ENCODE measurements around the gene MED15.

DNA sequence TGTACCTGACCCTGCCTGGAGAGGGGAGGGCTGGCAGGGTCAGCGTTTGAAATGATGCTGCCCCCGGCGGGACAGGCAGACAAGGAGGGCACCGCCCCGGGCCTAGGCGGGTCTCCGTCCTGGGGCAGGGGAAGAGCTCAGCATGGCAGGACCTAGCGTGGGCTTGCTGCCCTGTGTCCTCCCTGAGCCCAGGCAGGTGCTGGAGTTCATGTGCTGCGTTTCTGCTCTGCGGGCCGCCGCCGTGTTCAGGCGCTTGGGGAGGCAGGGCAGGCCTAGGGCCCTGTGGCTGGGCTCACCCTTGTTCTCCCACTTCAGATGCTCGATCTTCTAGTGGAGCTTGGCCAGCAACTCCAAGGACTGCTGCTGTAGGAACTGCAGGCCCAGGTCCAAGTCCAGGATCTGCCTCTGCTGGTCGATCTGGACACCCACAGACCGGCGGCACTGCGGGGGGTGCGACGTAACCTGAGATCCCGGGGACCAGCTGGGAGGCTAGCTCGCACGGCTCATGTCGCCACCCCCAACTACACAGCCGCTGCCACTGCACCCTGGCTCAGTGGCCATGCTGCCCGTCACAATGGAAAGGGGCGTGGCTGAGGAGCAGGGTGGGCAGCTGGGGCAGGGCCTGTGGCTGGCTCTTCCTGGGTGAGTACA is 84.4 kb downstream of the MED15 start:
- TF ChIP-seq CEBPB (IDR thresholded peaks at IDR 0.05; ENCODE audit: low read depth, low read length) (no peak), POLR2A (IDR thresholded peaks at IDR 0.05; ENCODE audit: low read depth, low read length) (no peak), RAD21 (IDR thresholded peaks at IDR 0.05; ENCODE audit: low read length) (no peak), SMC3 (IDR thresholded peaks at IDR 0.05; ENCODE audit: low read depth, low read length) (no peak), RFX5 (IDR thresholded peaks at IDR 0.05; ENCODE audit: low read depth, low read length) (no peak), CHD1 (IDR thresholded peaks at IDR 0.05; ENCODE audit: low read depth, low read length) (no peak), MAZ (IDR thresholded peaks at IDR 0.05; ENCODE audit: borderline replicate concordance, low read depth, low read length) (no peak), NFE2L2 (IDR thresholded peaks at IDR 0.05; ENCODE audit: low read depth, low read length) (no peak), MXI1 (IDR thresholded peaks at IDR 0.05; ENCODE audit: borderline replicate concordance, low read depth, low read length) (no peak), BHLHE40 (IDR thresholded peaks at IDR 0.05; ENCODE audit: low read depth, low read length) (no peak), RCOR1 (IDR thresholded peaks at IDR 0.05; ENCODE audit: insufficient replicate concordance, low read length) (no peak), FOS (IDR thresholded peaks at IDR 0.05; ENCODE audit: low read depth, low read length) (no peak)
- TF ChIP-seq, protein P1, sequence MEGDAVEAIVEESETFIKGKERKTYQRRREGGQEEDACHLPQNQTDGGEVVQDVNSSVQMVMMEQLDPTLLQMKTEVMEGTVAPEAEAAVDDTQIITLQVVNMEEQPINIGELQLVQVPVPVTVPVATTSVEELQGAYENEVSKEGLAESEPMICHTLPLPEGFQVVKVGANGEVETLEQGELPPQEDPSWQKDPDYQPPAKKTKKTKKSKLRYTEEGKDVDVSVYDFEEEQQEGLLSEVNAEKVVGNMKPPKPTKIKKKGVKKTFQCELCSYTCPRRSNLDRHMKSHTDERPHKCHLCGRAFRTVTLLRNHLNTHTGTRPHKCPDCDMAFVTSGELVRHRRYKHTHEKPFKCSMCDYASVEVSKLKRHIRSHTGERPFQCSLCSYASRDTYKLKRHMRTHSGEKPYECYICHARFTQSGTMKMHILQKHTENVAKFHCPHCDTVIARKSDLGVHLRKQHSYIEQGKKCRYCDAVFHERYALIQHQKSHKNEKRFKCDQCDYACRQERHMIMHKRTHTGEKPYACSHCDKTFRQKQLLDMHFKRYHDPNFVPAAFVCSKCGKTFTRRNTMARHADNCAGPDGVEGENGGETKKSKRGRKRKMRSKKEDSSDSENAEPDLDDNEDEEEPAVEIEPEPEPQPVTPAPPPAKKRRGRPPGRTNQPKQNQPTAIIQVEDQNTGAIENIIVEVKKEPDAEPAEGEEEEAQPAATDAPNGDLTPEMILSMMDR (conservative IDR thresholded peaks at IDR 0.05; ENCODE audit: low read depth, low read length), result no peak
- TF ChIP-seq, protein P2, sequence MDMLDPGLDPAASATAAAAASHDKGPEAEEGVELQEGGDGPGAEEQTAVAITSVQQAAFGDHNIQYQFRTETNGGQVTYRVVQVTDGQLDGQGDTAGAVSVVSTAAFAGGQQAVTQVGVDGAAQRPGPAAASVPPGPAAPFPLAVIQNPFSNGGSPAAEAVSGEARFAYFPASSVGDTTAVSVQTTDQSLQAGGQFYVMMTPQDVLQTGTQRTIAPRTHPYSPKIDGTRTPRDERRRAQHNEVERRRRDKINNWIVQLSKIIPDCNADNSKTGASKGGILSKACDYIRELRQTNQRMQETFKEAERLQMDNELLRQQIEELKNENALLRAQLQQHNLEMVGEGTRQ (IDR thresholded peaks at IDR 0.05; ENCODE audit: low read depth, low read length), result no peak

Measured in IMR-90 (cell line).